ENCODE data around the gene CMYA5.

Gene CMYA5

GRCh38 chr5:79795764-79796398 lies 106.2 kb downstream of the CMYA5 start:
- TF ChIP-seq ESRRG (CRISPR knock-in tag; IDR thresholded peaks at IDR 0.05) (no peak), ZNF565 (CRISPR knock-in tag; conservative IDR thresholded peaks at IDR 0.05; ENCODE audit: low read depth) (no peak), TCF4 (CRISPR knock-in tag; IDR thresholded peaks at IDR 0.05; ENCODE audit: borderline replicate concordance) (no peak), SNAI2 (CRISPR knock-in tag; IDR thresholded peaks at IDR 0.05) (no peak), ZNF8 (CRISPR knock-in tag; IDR thresholded peaks at IDR 0.05) (no peak)
- no peak for ATAC-seq

- no peak for TF ChIP-seq ESRRG (CRISPR knock-in tag; IDR thresholded peaks at IDR 0.05)
- TF ChIP-seq OSR1 (CRISPR knock-in tag; IDR thresholded peaks at IDR 0.05) = no peak
- no peak for ATAC-seq
Measured at GRCh38 chr5:79798893-79799590, 109.4 kb downstream of the CMYA5 start.

- TF ChIP-seq PATZ1 (CRISPR knock-in tag; IDR thresholded peaks at IDR 0.05; ENCODE audit: borderline replicate concordance) (no peak), TCF4 (CRISPR knock-in tag; IDR thresholded peaks at IDR 0.05; ENCODE audit: borderline replicate concordance) (no peak), ZNF8 (CRISPR knock-in tag; IDR thresholded peaks at IDR 0.05) (no peak), ZNF70 (CRISPR knock-in tag; IDR thresholded peaks at IDR 0.05) (no peak), ZC3H10 (CRISPR knock-in tag; IDR thresholded peaks at IDR 0.05) (no peak), CREB5 (CRISPR knock-in tag; IDR thresholded peaks at IDR 0.05; ENCODE audit: low read depth) (no peak), OSR1 (CRISPR knock-in tag; IDR thresholded peaks at IDR 0.05) (no peak), PPARA (CRISPR knock-in tag; IDR thresholded peaks at IDR 0.05; ENCODE audit: borderline replicate concordance) (no peak), ISL1 (CRISPR knock-in tag; IDR thresholded peaks at IDR 0.05) (no peak), ARNTL (CRISPR knock-in tag; IDR thresholded peaks at IDR 0.05; ENCODE audit: borderline replicate concordance, low read depth) (no peak), GLIS3 (CRISPR knock-in tag; IDR thresholded peaks at IDR 0.05) (no peak)
- ATAC-seq = no peak
Measured at GRCh38 chr5:79800979-79801827, 111.6 kb downstream of the CMYA5 start.

- no peak for TF ChIP-seq ZNF565 (CRISPR knock-in tag; conservative IDR thresholded peaks at IDR 0.05; ENCODE audit: low read depth)
- no peak for ATAC-seq
Measured at GRCh38 chr5:79802406-79802805, 112.8 kb downstream of the CMYA5 start.

- TF ChIP-seq ZNF70 (CRISPR knock-in tag; IDR thresholded peaks at IDR 0.05) (no peak), RARB (CRISPR knock-in tag; IDR thresholded peaks at IDR 0.05) (no peak), GLIS3 (CRISPR knock-in tag; IDR thresholded peaks at IDR 0.05) (no peak)
- no peak for ATAC-seq
Measured at GRCh38 chr5:79803007-79803406, 113.4 kb downstream of the CMYA5 start.

- no peak for ATAC-seq
- TF ChIP-seq CSDC2 (CRISPR knock-in tag; IDR thresholded peaks at IDR 0.05) (no peak), ARNTL (CRISPR knock-in tag; IDR thresholded peaks at IDR 0.05; ENCODE audit: borderline replicate concordance, low read depth) (no peak), CREB5 (CRISPR knock-in tag; IDR thresholded peaks at IDR 0.05; ENCODE audit: low read depth) (no peak), ESRRG (CRISPR knock-in tag; IDR thresholded peaks at IDR 0.05) (no peak), OSR1 (CRISPR knock-in tag; IDR thresholded peaks at IDR 0.05) (no peak), ISL1 (CRISPR knock-in tag; IDR thresholded peaks at IDR 0.05) (no peak), TSHZ2 (CRISPR knock-in tag; IDR thresholded peaks at IDR 0.05) (no peak), ZC3H10 (CRISPR knock-in tag; IDR thresholded peaks at IDR 0.05) (no peak), ZFP30 (CRISPR knock-in tag; IDR thresholded peaks at IDR 0.05) (no peak), ZFP3 (CRISPR knock-in tag; IDR thresholded peaks at IDR 0.05) (no peak), CSRNP3 (CRISPR knock-in tag; IDR thresholded peaks at IDR 0.05) (no peak), TCF4 (CRISPR knock-in tag; IDR thresholded peaks at IDR 0.05; ENCODE audit: borderline replicate concordance) (no peak), RARB (CRISPR knock-in tag; IDR thresholded peaks at IDR 0.05) (no peak), BACH2 (CRISPR knock-in tag; IDR thresholded peaks at IDR 0.05; ENCODE audit: borderline replicate concordance) (no peak), TOX (CRISPR knock-in tag; IDR thresholded peaks at IDR 0.05; ENCODE audit: borderline replicate concordance) (no peak)
Measured at GRCh38 chr5:79806741-79807140, 117.1 kb downstream of the CMYA5 start.
